GM13976 (cell line): ENCODE measurements around the gene HERC6.
"Not testable (repeated sequence)": the region's sequence is repeated elsewhere in the genome, so short reads cannot be mapped to it uniquely, and the experiment has no call there.

Experiments
- DNase-seq: peaks from one replicate; pipeline ENCODE4 v3.0.0; 2012; ENCODE audit warnings: low spot score
- CTCF ChIP-seq: IDR thresholded peaks from 2 replicates; pipeline ENCODE4 v1.5.1; 2012; ENCODE audit warnings: borderline replicate concordance, mild to moderate bottlenecking; ENCODE audit not compliant: insufficient read depth; ENCODE audit errors: extremely low read depth, missing control alignments, control extremely low read depth
- in situ Hi-C: fragments of 300-500 bp; cut with MboI; formaldehyde crosslinking; loops from one replicate; pipeline ENCODE4 v1.12.0; 2022; ENCODE audit warnings: low sequenced_read_pairs, mixed read lengths, inconsistent platforms; ENCODE audit not compliant: unreplicated experiment

HERC6 gene

GRCh38 chr4:88443486-88443885 lies 64.8 kb downstream of the HERC6 start:
- in situ Hi-C loops, result no loop called here
- DNase-seq, result no peak
- no peak for TF ChIP-seq CTCF

- in situ Hi-C loops, result no loop called here
- DNase-seq, result no peak
- no peak for TF ChIP-seq CTCF
These were observed 66.6 kb downstream of the HERC6 start for GRCh38 chr4:88445252-88445651.

GRCh38 chr4:88446124-88446523 lies 67.5 kb downstream of the HERC6 start:
- in situ Hi-C loops, result no loop called here
- no peak for TF ChIP-seq CTCF
- no peak for DNase-seq

GRCh38 chr4:88447371-88448095 lies 68.9 kb downstream of the HERC6 start:
- in situ Hi-C loops, result no loop called here
- DNase-seq, result no peak
- TF ChIP-seq CTCF, result no peak

GRCh38 chr4:88448211-88448765 lies 69.6 kb downstream of the HERC6 start:
- DNase-seq, in situ Hi-C loops: not testable (repeated sequence)

GRCh38 chr4:88448889-88449288 lies 70.2 kb downstream of the HERC6 start:
- no peak for TF ChIP-seq CTCF
- in situ Hi-C loops, result no loop called here
- DNase-seq, result no peak

- in situ Hi-C loops, result no loop called here
- TF ChIP-seq CTCF, result no peak
- DNase-seq, result no peak
These were observed 70.6 kb downstream of the HERC6 start for GRCh38 chr4:88449290-88449689.
